Activated T-cell treated with anti-CD3 and anti-CD28 coated beads for 24 hours (primary cell): ENCODE results near the gene ADGRF3.
"Not testable (repeated sequence)": the region's sequence is repeated elsewhere in the genome, so short reads cannot be mapped to it uniquely, and the experiment has no call there.

Experiments used
- DNase-seq: peaks from one replicate; pipeline ENCODE4 v3.0.0-alpha.2; 2020; ENCODE audit warnings: low read depth

ADGRF3 gene

GRCh38 chr2:26349690-26350089 is 3.1 kb upstream of the ADGRF3 start:
- no peak for DNase-seq

- no peak for DNase-seq
These were observed 787 bp upstream of the ADGRF3 start for GRCh38 chr2:26347286-26347865.

GRCh38 chr2:26345545-26346453 is 790 bp downstream of the ADGRF3 start, which contains the start of gene SELENOI:
SELENOI (plus strand) TSS chr2:26346143; CDS start chr2:26346233, 90 bp downstream.
- peak; percentile 99 for DNase-seq

GRCh38 chr2:26345283-26345544 is 1.4 kb downstream of the ADGRF3 start:
- DNase-seq = no peak

GRCh38 chr2:26344581-26345282 is 1.9 kb downstream of the ADGRF3 start:
- peak; percentile 18 for DNase-seq

GRCh38 chr2:26340831-26341230 is 5.8 kb downstream of the ADGRF3 start:
- DNase-seq = no peak

GRCh38 chr2:26337298-26337697 is 9.3 kb downstream of the ADGRF3 start:
- DNase-seq = no peak

GRCh38 chr2:26336719-26337118 is 9.9 kb downstream of the ADGRF3 start:
- DNase-seq = no peak

GRCh38 chr2:26335231-26335630 is 11.4 kb downstream of the ADGRF3 start:
- no peak for DNase-seq

- DNase-seq = no peak
These were observed 13.3 kb downstream of the ADGRF3 start for GRCh38 chr2:26333293-26333692.

GRCh38 chr2:26331321-26331720 is 15.3 kb downstream of the ADGRF3 start:
- not testable (repeated sequence) for DNase-seq

GRCh38 chr2:26330604-26331003 is 16.0 kb downstream of the ADGRF3 start:
- no peak for DNase-seq

- peak; percentile 72 for DNase-seq
These were observed 16.5 kb downstream of the ADGRF3 start for GRCh38 chr2:26330114-26330549.

- DNase-seq = not testable (repeated sequence)
These were observed 17.5 kb downstream of the ADGRF3 start for GRCh38 chr2:26329083-26329482.

GRCh38 chr2:26327291-26328272 is 19.0 kb downstream of the ADGRF3 start:
- no peak for DNase-seq

- DNase-seq = no peak
These were observed 20.1 kb downstream of the ADGRF3 start for GRCh38 chr2:26326514-26326913.

- no peak for DNase-seq
These were observed 20.7 kb downstream of the ADGRF3 start for GRCh38 chr2:26325851-26326250.

GRCh38 chr2:26324903-26325302 is 21.7 kb downstream of the ADGRF3 start:
- no peak for DNase-seq

- not testable (repeated sequence) for DNase-seq
These were observed 22.1 kb downstream of the ADGRF3 start for GRCh38 chr2:26324479-26324878.

GRCh38 chr2:26318950-26319349 is 27.6 kb downstream of the ADGRF3 start:
- DNase-seq = no peak

GRCh38 chr2:26317377-26318105 is 29.0 kb downstream of the ADGRF3 start:
- no peak for DNase-seq
